ENCODE measurements around the gene N4BP2.

Gene N4BP2

DNA sequence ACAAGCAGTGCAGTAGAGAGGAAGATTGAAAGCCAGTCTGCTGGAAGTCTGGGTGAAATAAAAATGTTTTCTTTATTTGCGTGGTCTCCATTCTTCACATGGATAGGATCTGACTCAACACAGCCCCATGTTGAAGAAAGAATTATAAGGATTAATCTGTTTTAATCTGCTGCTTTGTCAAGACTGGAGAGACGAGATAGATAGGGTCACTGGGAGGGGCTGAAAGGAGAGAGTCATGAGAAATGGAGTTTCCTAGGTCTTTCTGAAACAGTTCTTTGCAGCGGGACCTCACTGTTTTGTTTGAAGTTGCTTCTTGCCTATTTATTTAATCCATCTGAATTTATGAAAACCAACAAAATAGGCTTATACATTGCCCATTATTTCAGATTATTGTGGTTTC, 107.8 kb downstream of the N4BP2 start:
- DNase-seq: no peak

DNA sequence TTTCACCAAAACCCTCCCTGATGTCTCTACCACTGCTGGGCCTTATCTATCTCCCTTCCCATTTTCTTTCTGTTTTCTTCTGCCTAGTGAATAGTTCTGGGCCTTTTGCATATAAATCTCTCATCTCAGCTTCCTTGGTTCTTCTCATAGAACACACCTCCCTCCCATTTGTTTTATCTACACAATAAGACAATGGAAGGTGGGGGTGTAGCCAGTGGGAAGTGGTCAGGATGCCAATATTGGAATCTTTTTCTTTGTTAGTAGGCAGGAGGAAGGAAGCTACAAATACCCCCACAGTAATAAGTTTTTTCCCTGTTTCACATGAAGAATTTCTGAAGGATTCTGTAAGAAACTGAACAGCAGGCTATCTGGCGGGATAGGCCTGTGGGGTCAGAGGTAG, 109.3 kb downstream of the N4BP2 start:
- DNase-seq: no peak

DNA sequence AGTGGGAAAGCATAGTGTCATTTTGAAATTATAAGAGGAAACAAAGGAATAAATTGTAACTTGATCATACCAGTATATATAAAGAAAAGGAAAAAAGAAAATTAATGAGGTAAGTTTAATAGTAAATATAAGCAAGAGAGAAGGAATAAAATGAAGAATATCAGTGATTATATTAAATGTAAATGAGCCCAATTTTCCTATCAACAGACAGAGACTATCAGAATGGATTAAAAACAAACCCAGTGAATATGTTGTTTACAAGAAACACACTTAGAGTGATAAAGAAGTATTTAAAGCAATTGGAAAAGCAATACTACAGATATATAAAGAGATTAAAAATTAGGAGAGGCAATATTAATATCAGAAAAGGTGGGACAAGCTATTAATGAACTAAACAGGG, 111.4 kb downstream of the N4BP2 start:
- DNase-seq: no peak

DNA sequence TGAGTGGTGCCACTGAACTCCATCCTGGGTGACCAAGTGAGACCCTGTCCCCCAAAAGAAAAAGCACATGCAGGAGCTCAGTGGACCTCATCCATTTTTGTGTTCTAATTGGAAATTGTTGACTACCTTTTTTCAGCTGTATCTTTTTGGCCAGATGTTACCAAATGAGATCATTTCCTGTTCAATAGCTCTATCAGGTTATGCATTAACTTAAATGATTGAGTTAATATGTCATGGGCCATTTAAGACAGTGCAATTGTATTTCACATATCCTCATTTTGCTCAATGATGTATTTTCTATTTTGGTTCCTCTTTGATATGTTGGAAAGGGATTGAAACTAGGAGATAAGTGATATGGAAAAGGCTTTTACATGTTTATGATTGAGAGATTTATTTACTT, 113.9 kb downstream of the N4BP2 start:
- no peak for DNase-seq

DNA sequence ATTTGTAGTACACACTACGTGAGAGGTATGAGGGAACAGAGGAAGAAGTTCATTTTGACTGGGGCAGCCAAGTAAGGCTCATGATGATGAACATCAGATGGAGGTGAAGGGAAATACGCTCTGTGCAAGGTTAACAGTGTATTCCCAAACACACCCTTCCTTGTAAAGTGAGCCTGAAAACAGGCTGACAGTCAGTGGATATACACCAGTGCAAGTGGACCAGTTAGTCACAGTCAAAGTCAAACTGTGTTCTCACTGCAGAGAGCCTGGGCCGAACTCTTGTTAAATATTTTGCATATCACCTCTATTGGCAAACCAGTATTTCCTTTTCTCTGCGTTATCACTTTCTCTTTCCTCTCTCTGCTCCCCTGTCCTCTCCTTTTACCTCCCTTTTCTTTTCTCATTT, 116.8 kb downstream of the N4BP2 start:
- DNase-seq: no peak

DNA sequence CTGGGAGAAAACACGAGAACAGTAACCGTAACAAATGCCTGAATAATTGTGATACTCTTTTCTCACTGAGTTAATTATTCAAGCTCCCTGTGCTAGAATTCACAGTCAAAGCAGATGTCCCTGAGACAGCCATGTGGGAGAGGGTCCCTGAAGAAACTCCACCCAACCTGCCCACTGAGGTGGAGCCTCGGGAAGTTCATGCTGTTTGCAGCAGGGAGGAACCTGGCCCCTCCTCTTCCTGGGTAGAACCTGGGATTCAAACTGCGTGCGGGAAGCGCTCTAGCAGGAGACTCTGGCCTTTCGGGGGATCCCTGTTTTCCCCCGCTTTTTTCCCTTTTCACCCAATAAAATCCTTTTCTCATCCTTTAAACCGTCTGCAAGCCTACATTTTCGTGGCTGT, 120.0 kb downstream of the N4BP2 start:
- no peak for DNase-seq

DNA sequence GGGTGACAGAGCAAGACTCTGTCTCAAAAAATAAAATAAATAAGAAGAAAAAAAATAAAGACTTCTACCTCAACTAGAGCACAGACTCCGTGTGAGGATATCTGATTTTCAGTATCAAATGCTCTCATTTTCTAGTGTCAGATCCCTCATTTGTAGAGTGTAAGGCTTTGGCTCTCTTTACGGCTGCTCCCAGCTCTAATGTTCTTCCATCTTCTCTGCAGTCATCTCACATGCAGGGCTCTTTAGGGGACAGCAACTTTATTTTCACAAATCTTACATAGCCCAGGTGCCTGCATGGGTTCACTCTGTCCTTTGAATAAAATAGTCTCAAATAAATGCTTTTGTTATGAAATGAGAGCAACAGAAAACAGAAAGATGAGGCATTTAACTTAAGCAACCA, 120.9 kb downstream of the N4BP2 start:
- DNase-seq: no peak

DNA sequence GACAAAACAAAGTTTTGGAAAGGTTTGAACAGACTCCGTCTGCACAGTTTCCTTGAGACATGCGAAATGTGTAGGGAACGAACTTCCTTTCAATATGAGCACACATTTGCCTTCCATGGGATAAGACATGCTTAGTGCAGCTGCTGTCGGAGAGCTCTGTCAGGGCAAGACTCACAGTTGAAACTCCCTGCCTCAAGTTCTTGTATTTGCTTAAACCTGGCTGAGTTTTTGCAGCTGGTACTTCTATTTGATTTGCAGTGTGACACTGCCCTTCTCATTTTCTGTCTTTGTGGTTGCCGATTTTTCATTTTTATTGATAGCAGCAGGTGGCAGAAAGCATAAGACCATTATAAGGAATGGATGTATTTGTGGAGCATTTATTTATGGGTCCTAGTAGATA, 122.0 kb downstream of the N4BP2 start:
- no peak for DNase-seq

DNA sequence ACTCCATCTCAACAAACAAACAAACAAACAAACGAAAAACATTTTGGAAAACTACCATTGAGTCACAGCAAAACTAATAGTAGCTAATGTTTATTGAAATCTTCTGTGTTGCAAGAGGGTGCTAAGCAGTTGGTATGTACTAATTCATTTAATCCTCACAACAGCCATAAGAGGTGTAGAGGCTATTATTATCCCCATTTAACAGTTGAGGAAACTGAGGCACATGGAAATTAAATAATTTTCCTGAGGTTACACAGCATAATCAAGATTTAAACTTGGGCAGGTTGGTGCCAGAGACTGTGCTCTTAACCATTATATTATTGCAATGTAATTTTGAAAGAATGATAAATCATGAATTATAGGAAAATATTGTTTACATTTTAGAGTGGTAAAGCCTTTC, 122.7 kb downstream of the N4BP2 start:
- DNase-seq: no peak

DNA sequence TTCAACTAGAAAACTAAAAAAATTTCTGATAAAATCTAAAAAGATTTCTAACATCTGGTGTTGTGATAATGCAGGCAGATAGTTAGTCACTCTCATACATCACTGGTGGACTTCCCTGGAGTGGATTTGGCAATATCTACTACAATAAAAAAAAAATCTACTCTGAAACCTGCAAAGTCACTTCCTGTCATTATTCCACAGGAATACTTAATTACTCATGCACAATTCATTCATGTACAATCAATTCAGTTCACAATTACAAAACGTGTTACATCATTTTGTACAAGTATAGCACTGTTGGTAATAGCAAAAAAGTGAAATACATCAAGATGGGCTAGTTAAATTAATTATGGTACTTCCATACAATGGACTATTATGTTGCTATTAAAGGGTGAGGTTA, 123.7 kb downstream of the N4BP2 start:
- no peak for DNase-seq

DNA sequence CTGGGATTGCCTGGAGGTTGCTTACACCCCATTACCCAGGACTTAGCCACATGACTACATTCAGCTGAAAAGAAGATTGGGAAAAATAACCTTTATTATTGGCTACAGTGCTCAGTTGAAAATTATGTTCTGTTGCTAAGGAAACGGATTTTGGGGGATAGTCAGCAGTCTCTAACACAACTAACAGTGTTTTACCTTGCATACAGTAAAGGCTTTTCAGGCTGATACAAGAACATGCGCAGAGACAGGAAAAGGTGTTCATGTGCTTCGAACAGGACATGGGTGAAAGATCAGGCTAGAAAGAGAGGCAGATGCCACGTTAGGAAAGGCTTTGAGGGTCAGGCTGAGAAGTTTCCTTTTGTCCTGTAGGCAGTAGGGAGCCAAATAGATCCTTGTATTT, 125.4 kb downstream of the N4BP2 start:
- DNase-seq: no peak

DNA sequence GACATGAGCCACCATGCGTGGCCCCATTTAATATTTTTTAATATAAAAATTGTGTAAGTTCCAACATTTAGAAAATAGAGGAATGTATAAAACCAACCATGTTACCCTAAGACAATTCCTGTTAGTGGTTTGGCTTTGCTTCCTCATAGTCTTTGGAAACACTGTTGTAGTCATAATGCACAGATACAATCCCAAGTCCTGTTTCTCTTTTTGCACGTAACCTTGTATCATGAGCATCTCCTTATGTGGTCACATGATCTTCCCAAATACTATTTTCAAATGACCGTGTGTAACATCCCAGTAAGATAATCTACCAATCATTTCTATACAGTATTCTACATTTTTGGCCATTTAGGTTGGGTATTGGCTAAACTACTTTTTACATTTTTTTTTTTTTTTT, 126.3 kb downstream of the N4BP2 start:
- no peak for DNase-seq

DNA sequence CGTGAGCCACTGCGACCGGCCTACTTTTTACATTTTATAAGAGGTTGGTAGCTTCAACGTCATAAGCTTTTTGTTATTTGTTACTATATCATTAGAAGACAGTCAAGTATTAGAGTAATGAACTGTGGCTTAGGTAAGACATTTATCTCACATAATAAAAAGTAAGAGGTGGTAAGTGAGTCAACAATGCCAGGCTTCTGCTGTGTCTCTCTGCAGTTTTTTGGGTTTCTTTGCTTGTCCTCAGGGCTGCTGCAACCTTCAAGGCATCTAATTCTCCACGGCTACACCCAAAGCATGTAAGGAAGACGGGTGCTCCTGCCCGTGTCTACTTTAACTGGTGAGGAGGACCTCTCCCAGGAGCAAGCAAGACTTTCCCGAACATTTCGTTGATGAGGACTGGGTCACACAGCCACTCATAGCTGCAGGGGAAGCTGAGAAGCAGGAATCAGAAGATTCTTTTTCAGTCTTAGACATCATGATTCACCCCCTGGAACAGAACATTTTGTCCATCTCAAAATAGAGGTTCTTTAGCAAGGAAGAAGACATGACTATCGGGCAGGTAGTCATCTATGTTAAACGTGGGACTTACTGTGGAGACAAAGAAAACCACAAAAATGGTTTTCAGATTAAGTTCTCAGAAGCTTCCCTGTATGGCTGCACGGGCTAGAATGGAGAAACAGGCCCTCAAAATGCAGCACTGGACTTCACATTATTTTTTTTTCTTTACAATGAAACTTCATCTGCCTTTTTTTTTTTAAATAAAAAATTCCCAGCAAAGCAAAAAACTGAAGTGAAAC, 127.2 kb downstream of the N4BP2 start:
- no peak for DNase-seq

DNA sequence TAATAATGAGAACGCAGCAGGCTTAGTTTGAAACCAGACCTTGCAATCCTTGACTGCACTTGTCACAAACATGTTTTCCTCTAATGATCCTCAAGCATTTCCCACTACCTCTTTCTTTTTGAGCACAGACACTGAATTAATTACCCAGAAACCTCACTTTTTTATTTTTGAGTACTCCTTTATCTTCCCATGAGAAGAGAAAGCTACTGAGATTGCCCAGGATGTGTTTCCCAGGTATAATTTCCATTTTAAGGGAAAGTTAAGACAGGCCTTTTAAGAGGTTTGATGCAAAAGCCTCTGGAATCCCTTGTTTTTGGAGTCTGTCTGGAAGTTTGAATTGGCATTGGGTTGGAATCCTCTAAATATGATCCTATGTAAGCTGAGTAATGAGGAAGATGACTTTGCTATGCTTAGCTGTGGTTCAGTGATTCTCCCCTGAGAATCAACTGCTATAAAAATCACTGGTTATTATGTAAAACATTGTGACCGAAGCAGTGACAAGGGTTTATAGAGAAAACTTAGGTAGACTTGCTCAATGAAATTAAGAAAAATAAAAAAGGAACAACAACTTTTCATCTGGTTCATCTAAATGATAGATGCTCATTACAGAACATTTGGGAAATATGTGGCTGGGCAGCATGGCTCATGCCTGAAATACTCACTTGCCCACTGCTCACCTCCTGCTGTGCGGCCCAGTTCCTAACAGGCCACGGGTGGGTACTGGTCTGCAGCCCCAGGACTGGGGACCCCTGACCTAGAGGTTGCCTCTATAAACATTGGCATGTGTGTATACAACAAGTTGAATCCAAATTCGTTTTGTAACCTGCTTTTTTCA, 129.4 kb downstream of the N4BP2 start:
- DNase-seq: no peak

DNA sequence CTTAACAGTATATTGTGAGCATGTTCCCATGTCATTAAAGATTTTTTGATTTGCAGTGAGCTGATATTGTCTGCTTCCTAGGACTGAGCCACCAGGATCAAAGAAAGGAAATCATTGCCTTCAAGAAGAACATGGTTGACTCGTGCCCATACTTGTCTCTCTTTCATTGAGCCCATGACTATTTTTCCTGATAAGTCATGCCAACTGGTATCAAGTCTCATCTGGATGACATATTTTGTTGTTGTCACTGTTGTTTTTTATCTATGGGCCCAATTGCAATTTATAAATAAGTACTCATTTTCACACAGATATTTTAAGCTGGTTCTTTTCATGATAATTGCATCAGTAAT, 130.0 kb downstream of the N4BP2 start:
- no peak for DNase-seq

DNA sequence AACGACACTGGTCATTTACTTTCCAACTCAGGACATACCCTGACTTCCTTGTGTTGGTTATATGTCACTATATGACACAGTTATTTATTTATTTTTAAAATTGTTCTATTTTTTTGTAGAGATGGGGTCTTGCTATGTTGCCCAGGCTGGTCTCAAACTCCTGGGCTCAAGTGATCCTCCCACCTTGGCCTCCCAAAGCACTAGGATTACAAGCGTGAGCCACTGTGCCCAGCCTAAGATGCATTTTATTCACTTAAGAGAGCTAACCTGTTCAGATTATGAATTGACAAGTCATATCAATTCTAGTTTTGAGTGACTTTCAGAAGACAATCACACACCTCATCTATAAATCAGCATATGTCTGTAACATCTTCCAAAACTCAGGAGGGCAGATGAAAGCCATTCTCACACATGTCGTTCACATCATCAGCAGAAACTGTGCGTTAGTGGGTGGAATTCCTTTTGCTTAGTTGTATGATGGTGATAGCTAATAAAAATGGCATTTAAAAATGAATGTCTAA, 130.8 kb downstream of the N4BP2 start:
- no peak for DNase-seq

DNA sequence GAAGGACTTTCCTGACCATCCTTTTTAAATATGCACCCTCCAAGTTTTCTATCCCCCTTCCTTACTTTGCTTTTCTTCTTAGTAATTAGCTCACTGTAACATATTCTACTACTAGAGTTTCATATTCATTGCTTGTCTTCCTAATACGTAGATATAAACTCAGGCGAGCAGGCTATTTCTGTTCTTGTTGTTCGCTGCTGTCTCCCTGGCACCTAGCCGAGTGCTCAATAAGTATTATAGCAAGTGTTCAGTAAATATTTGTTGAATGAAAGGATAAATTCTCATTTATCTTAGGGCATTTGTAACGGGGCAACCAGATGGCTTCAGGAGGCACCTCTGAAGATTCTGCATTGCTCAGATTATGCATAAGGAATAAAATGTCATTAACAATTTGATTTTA, 133.4 kb downstream of the N4BP2 start:
- DNase-seq: no peak

DNA sequence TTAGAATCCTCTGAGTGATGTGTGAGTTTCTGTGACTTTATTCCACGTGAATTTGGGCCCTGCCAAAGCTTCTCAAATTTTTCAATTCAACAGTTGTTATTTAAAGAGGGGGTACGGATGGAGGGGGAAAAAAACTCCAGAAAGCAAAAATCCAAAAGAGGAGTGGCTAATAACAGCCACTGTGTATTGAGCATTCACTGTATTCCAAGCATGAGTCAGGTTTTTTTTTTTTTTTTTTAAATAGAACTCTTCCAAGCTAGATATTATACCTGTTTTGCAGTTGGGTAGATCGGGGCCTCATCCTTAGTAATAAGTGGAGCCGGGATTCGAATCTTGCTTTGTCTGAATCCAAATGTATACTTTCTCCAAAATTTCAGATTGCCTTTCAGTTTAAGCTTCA, 133.8 kb downstream of the N4BP2 start:
- DNase-seq: no peak

DNA sequence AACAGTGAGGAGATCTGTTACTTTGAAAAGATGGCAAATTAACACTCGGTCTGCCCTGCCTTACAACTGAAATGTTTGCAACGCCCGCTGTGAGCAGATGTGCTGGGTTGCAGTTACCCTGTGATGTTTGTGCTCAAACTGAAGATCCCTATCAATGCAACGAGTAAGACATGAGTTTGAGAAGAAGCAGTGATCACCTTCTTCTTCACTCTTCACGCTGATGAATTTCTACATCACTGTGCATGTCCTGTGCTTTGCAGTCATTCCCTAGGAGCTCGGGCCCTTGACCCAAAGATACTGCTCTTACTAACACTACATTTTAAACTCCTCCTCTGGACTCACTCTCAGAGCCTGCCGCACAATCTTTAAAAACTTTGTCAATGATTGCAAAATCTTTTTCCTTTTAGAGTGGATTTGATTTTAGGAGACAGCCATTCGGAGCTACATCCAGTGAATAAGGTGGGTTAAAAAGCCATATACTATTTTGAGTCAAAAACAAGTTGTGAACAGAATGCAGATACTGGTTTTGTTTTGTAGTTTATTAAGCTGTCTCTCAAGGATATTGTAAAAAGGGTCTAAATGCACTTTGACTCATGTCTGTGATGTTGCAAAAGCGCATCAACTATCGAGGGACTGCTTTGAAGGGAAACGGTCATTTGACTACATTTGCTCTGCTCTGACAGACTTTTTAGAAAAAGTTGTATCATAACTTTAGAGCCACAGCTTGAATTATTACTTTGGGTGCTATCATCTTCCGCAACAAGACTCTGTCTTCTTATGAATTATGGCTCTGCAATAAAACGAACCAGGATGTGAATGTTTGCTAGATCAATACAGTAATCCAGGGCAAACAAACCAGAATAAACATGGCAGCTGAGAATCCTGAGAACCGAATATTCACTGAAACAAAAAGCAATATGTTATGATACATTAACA, 134.5 kb downstream of the N4BP2 start:
- DNase-seq: no peak

DNA sequence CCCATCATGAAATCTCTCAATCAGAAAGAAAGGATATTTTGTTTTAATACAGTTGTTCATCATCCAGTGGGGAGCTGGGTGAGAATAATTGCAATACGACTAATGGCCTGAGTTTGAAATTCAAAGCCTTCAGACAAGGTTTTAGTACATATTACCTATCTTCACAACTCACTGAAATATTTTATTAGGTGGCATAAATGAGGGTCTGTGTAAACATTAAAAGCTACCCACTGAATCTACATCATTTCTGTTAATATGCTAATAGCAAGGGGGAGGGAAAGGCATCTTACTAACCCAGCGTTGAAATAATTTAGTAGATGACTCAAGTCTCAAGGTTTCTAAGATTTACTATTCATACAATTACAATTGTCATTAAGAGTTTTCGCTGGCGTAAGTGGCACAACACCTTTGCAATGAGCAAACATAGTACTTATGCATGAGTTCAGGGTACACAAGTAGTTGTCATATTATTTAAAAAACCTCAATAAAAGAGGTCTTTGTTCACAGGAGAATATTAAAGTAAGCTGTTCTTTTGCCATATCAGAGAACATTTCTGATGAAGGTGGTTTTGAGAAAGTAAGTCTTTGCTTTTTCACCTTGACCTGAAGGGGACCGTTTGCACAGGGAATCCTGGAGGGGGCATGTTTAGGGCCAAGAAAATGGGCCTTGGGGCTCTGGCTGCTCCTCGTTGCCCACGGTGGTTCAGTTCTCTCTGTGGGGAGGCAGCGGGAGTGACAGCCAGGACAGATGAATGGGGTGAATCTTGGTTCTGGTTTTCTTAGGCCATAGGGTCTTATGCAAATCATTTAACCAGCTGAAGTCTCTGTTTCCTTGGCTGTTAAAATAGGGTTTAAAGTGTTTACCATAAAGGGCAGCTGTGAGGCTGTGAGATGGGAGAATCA, 135.7 kb downstream of the N4BP2 start:
- DNase-seq: no peak

DNA sequence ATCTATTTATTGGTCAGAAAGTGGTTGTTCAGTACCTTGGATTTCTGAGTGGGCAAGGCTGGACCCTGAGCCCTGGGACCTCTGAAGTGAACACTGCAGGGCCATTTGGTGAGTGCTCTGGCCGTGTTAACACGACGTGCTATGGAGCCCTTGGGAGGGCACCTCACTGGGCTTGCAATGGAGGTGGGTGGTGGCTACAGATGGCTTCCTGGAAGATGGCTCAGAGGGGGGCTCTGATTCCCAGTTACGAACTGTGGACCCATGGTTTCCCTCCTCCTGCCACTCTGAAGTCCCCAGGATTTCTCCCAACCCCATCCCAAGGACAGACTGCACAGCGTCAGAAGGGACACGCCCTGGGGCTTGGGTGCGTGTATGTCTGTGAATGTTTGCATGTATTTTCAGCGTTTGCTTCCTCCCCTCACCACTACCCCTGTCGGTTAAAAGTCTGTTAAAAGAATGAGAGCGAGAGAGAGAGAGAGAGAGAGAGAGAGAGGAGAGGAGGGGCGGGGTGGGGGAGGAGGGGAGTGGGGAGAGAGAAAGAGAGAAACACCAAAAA, 136.4 kb downstream of the N4BP2 start:
- DNase-seq: no peak

DNA sequence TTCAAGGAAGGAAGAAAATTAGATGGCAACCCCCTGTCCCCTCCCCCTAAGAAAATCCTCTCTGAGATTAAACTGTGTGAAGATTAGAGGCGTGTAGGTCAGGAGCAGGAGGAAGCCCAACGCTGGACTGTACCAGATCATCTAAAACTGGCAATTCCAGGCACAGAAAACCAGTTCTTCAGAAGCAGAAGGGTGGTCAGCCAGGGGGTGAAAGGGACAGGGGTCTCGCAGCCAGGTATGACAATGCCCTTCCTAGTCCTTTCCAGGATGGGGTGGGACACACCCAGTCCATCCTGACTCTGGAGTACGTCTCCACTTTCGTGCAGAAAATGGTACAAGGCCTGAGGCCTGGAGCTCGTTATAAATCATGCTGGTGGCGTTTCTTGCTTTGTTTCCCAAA, 136.9 kb downstream of the N4BP2 start:
- no peak for DNase-seq
